ENCODE measurements around the gene MBOAT7. TPM values are rescaled to one million over a fixed set of nuclear protein-coding genes. Genes with fewer than 3 reads are reported as not detected.
"Not testable (repeated sequence)": the region's sequence is repeated elsewhere in the genome, so short reads cannot be mapped to it uniquely, and the experiment has no call there.

The MBOAT7 gene
- total RNA-seq, 4 donors from 2014 or later = 5.3 to 47.8 (median 19.2) TPM

- TF ChIP-seq CTCF (IDR thresholded peaks at IDR 0.05) (no peak), POLR2A (IDR thresholded peaks at IDR 0.05) (no peak)
- no peak overlapping the region for H3K4me3 ChIP-seq
- H3K27ac ChIP-seq = no peak overlapping the region
- intact Hi-C loops (cut with DNase I; ENCODE audit: low total_unique reads) = no loop called here
- no peaks in the 10 kb centered on the region for H3K36me3 ChIP-seq
- DNase-seq = no peak
- no peaks in the 10 kb centered on the region for H3K27me3 ChIP-seq
- H3K4me1 ChIP-seq = no peaks in the 10 kb centered on the region
- no peaks in the 10 kb centered on the region for H3K9me3 ChIP-seq
Measured at GRCh38 chr19:54218259-54218658, 28.9 kb upstream of the MBOAT7 start.

GRCh38 chr19:54217517-54218247 lies 28.3 kb upstream of the MBOAT7 start:
- DNase-seq; intact Hi-C loops (cut with DNase I; ENCODE audit: low total_unique reads); H3K27ac ChIP-seq: not testable (repeated sequence)

GRCh38 chr19:54216869-54217268 lies 27.5 kb upstream of the MBOAT7 start:
- H3K27me3 ChIP-seq = no peaks in the 10 kb centered on the region
- H3K27ac ChIP-seq = no peak overlapping the region
- no peaks in the 10 kb centered on the region for H3K4me1 ChIP-seq
- intact Hi-C loops (cut with DNase I; ENCODE audit: low total_unique reads) = no loop called here
- H3K4me3 ChIP-seq = no peak overlapping the region
- DNase-seq = no peak
- no peaks in the 10 kb centered on the region for H3K9me3 ChIP-seq
- TF ChIP-seq CTCF (IDR thresholded peaks at IDR 0.05) (no peak), POLR2A (IDR thresholded peaks at IDR 0.05) (no peak)
- no peaks in the 10 kb centered on the region for H3K36me3 ChIP-seq

More at GRCh38 chr19:54217517-54218247, 28.3 kb upstream of the MBOAT7 start:
- not testable (repeated sequence) for H3K9me3 ChIP-seq, H3K4me1 ChIP-seq, H3K4me3 ChIP-seq, H3K27me3 ChIP-seq, H3K36me3 ChIP-seq

- H3K9me3 ChIP-seq; H3K36me3 ChIP-seq; H3K4me1 ChIP-seq; H3K27ac ChIP-seq; DNase-seq; intact Hi-C loops (cut with DNase I; ENCODE audit: low total_unique reads); H3K27me3 ChIP-seq; H3K4me3 ChIP-seq: not testable (repeated sequence)
Measured at GRCh38 chr19:54214734-54215133, 25.4 kb upstream of the MBOAT7 start.

- intact Hi-C loops (cut with DNase I; ENCODE audit: low total_unique reads); H3K36me3 ChIP-seq; H3K4me3 ChIP-seq; H3K27ac ChIP-seq; H3K9me3 ChIP-seq; H3K27me3 ChIP-seq; DNase-seq; H3K4me1 ChIP-seq: not testable (repeated sequence)
Measured at GRCh38 chr19:54214217-54214616, 24.8 kb upstream of the MBOAT7 start.

- H3K36me3 ChIP-seq = no peaks in the 10 kb centered on the region
- H3K9me3 ChIP-seq = no peaks in the 10 kb centered on the region
- DNase-seq = no peak
- H3K4me3 ChIP-seq = no peak overlapping the region
- no peak overlapping the region for H3K27ac ChIP-seq
- intact Hi-C loops (cut with DNase I; ENCODE audit: low total_unique reads) = no loop called here
- peaks cover 0 to 10% of the 10 kb centered on the region in 2 donors for H3K4me1 ChIP-seq
- TF ChIP-seq CTCF (IDR thresholded peaks at IDR 0.05) (no peak), POLR2A (IDR thresholded peaks at IDR 0.05) (no peak)
- H3K27me3 ChIP-seq = no peaks in the 10 kb centered on the region
Measured at GRCh38 chr19:54211235-54211634, 21.9 kb upstream of the MBOAT7 start.
